Right lobe of liver (tissue), 6 donors: ENCODE results near the gene ZNF513. TPM values are rescaled to one million over a fixed set of nuclear protein-coding genes. Genes with fewer than 3 reads are reported as not detected.

Experiments used
- ATAC-seq, 4 donors: fragments of 200-7000 bp; cut with Tn5 transposase; one replicate each; pipeline ENCODE4 v1.9.1; 2020; ENCODE audit warnings: mild to moderate bottlenecking in 4 of 4, moderate library complexity in 4 of 4
- DNase-seq, 3 donors: peaks; one replicate each; pipeline ENCODE4 v3.0.0-alpha.2; 2020
- H3K27ac ChIP-seq, 3 donors: fragments of 200-600 bp; one replicate each; pipeline ENCODE4 v1.8.0; 2022
- H3K27me3 ChIP-seq, 2 donors: fragments of 200-600 bp; one replicate each; pipeline ENCODE4 v1.8.0; 2022
- H3K36me3 ChIP-seq, 4 donors: fragments of 200-600 bp; sonication (generic) in 1 of 4; one replicate each; pipeline versions ENCODE4 v1.5.1 to v1.8.0; 2017 to 2022; ENCODE audit warnings: control low read depth in 1 of 4
- H3K4me1 ChIP-seq, 4 donors: fragments of 200-600 bp; sonication (generic) in 1 of 4; one replicate each; pipeline versions ENCODE4 v1.5.1 to v1.8.0; 2017 to 2022; ENCODE audit warnings: control low read depth in 1 of 4
- H3K4me3 ChIP-seq, 3 donors: fragments of 200-600 bp; one replicate each; pipeline ENCODE4 v1.8.0; 2022
- H3K9me3 ChIP-seq, 4 donors: fragments of 200-600 bp; sonication (generic) in 1 of 4; one replicate each; pipeline versions ENCODE4 v1.5.1 to v1.8.0; 2017 to 2022; ENCODE audit warnings: control low read depth in 1 of 4
- CTCF ChIP-seq, 4 donors: fragments of 200-600 bp in 3 of 4; fragments of 450-650 bp in 1 of 4; IDR thresholded peaks; one replicate each; pipeline versions ENCODE4 v1.5.1 to v1.8.0; 2016 to 2022; ENCODE audit warnings: antibody characterized with exemption in 4 of 4, mild to moderate bottlenecking in 2 of 4
- POLR2A ChIP-seq: fragments of 450-650 bp; IDR thresholded peaks from one replicate; pipeline ENCODE4 v1.6.1; 2017; ENCODE audit warnings: antibody characterized with exemption, mild to moderate bottlenecking
- WGBS: methylation state at CpG from one replicate; pipeline ENCODE4 v1.1.6; 2018; ENCODE audit warnings: low coverage, low lambda C conversion rate; ENCODE audit not compliant: insufficient coverage; ENCODE audit errors: missing lambda C conversion rate; 5-methylcytosine and 5-hydroxymethylcytosine counted together
- intact Hi-C, 2 donors: fragments of 100-400 bp; cut with DNase I; formaldehyde crosslinking; loops; one replicate each; pipeline versions ENCODE4 v1.11.2 to v1.14.1; 2022
- total RNA-seq, 6 experiments: library from RNA; depleted of rRNA in 2 of 6; stranded (reverse); fragments of >200 nt in 2 of 6; fragmentation: NEBNext Ultra II Directional in 3 of 6; extraction: Animal tissue kit (Norgen Biotek cat#: 25700) in 3 of 6; gene quantifications; one replicate each; pipeline versions ENCODE4 v1.1.0 to v1.2.4, GENCODE V29; 2016 to 2023
- donor health status: DM: no; HTN: yes; CAD: no.
- donor health status: DM: no; HTN: no; CAD: no.
- donor health status: DM: no; HTN: no; CAD: no.
- donor health status: DM: no; HTN: yes; CAD: no.
- donor health status: DM: no; HTN: yes; CAD: no.

ZNF513 gene
- total RNA-seq, 6 experiments from 2014 or later: 6.0 to 14.7 (median 9.8) TPM

GRCh38 chr2:27407798-27408491 is 27.4 kb upstream of the ZNF513 start:
- peak overlapping the region; percentile 95 to 100 (median 98) for H3K4me3 ChIP-seq
- intact Hi-C loops: no loop called here
- no peaks in the 10 kb centered on the region for H3K9me3 ChIP-seq
- no peaks in the 10 kb centered on the region for H3K27me3 ChIP-seq
- TF ChIP-seq CTCF (IDR thresholded peaks at IDR 0.05) (peak; percentile 54 to 64 (median 58)), POLR2A (no peak)
- H3K36me3 ChIP-seq: no peaks in the 10 kb centered on the region
- no peak for DNase-seq
- ATAC-seq: peak in 1 of 4 donors; percentile 19
- WGBS: 15% methylated on average over 9 of the region's 16 CpGs
- no peak overlapping the region for H3K27ac ChIP-seq
- H3K4me1 ChIP-seq: peaks cover 0 to 20% (median 3%) of the 10 kb centered on the region in 4 donors

- H3K27ac ChIP-seq: no peak overlapping the region
- 94% methylated on average over 2 of the region's 2 CpGs for WGBS
- no peaks in the 10 kb centered on the region for H3K9me3 ChIP-seq
- no peaks in the 10 kb centered on the region for H3K27me3 ChIP-seq
- DNase-seq (no peak), ATAC-seq (no peak)
- intact Hi-C loops: no loop called here
- H3K4me3 ChIP-seq: no peak overlapping the region
- TF ChIP-seq POLR2A (no peak), CTCF (IDR thresholded peaks at IDR 0.05) (no peak)
- H3K4me1 ChIP-seq: no peaks in the 10 kb centered on the region
- no peaks in the 10 kb centered on the region for H3K36me3 ChIP-seq
Measured at GRCh38 chr2:27400348-27401135, 20.0 kb upstream of the ZNF513 start.

GRCh38 chr2:27398962-27399361 is 18.4 kb upstream of the ZNF513 start:
- TF ChIP-seq POLR2A (no peak), CTCF (IDR thresholded peaks at IDR 0.05) (no peak)
- Histone ChIP-seq H3K27ac (no peak overlapping the region), H3K4me1 (no peaks in the 10 kb centered on the region), H3K36me3 (no peaks in the 10 kb centered on the region), H3K4me3 (no peak overlapping the region), H3K27me3 (no peaks in the 10 kb centered on the region), H3K9me3 (no peaks in the 10 kb centered on the region)
- DNase-seq (no peak), ATAC-seq (no peak)
- intact Hi-C loops: no loop called here
- 86% methylated on average over 5 of the region's 5 CpGs for WGBS

- Histone ChIP-seq H3K4me1 (no peaks in the 10 kb centered on the region), H3K36me3 (peaks cover 0 to 5% (median 0%) of the 10 kb centered on the region in 4 donors), H3K4me3 (no peak overlapping the region), H3K27me3 (no peaks in the 10 kb centered on the region), H3K9me3 (no peaks in the 10 kb centered on the region), H3K27ac (no peak overlapping the region)
- no peak for TF ChIP-seq POLR2A
- no peak for TF ChIP-seq CTCF (IDR thresholded peaks at IDR 0.05)
- intact Hi-C loops: no loop called here
- DNase-seq (no peak), ATAC-seq (no peak)
- WGBS: 95% methylated on average over 8 of the region's 33 CpGs
Measured at GRCh38 chr2:27393225-27393624, 12.7 kb upstream of the ZNF513 start.
